ENCODE data around the gene PDE9A.

DNA sequence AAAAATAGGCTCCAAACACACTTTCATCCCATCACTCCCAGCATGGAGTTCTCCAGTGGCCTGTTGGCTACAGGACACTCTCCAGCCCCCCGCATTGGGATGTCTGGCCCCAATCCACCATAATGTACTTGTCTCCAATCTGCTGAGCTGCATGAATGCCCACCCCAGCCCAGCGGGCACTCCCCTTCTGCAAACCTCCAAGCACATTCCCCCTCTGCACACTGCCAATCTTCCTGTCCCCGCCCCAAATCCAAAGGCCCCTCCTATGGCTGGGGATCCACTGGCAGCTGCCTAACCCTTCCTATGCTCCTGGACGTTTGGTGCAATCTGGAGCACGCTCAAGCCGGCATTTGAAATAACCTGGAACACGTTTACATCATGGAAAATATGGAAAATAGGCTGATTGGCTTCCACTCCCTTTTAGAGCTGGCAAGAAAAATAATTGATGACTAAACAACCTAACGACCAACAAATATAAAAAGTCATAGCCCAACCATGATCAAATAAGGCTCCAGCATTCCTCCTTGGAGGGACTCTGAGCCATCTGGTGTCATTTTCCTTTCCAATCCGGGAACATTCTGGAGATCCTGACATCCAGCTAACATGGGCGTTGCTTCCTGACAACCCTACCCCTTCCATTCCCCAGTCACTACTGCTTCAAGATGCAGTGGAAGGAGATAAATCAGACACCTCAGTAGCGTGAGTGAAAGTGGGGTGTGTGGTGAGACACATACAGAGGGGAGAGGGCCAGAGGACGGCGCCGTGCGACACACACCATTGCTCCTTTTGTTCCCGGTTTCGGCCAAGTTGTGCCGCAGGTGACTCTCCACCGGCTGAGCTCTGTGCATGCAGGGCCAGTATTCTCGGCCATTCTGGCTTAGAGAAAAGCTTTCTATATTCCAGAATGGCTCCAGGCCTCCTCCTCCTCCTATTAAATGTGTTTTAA lies 41.6 kb downstream of the PDE9A start:
- TF ChIP-seq POLR2AphosphoS5 (IDR thresholded peaks at IDR 0.05) (no peak), CTCF (IDR thresholded peaks at IDR 0.05) (no peak), POLR2A (IDR thresholded peaks at IDR 0.05; ENCODE audit: low read depth) (no peak), EP300 (IDR thresholded peaks at IDR 0.05) (no peak)

Data from esophagus muscularis mucosa (tissue), 4 donors.